HFFc6 (cell line): Measurements from ENCODE around the gene CTDP1. TPM values are rescaled to one million over a fixed set of nuclear protein-coding genes. Genes with fewer than 3 reads are reported as not detected.

Source experiments
- DNase-seq: peaks from one replicate; pipeline ENCODE4 v3.0.0-alpha.2; 2018
- H3K27ac Mint-ChIP-seq: 2 replicates; pipeline ENCODE4 v1.8.0; 2020; ENCODE audit warnings: mild to moderate bottlenecking, mixed read lengths
- H3K27me3 Mint-ChIP-seq: 2 replicates; pipeline ENCODE4 v1.8.0; 2021; ENCODE audit warnings: mild to moderate bottlenecking, moderate library complexity, mixed read lengths; ENCODE audit not compliant: insufficient read depth
- H3K36me3 Mint-ChIP-seq: 2 replicates; pipeline ENCODE4 v1.8.0; 2021; ENCODE audit warnings: low read depth, mixed read lengths
- H3K4me1 Mint-ChIP-seq: 2 replicates; pipeline ENCODE4 v1.8.0; 2020; ENCODE audit warnings: low read depth, mixed read lengths
- H3K4me3 Mint-ChIP-seq: 2 replicates; pipeline ENCODE4 v1.8.0; 2020; ENCODE audit warnings: mild to moderate bottlenecking, moderate library complexity, mixed read lengths
- H3K9me3 Mint-ChIP-seq: 2 replicates; pipeline ENCODE4 v1.8.0; 2020; ENCODE audit warnings: mild to moderate bottlenecking, mixed read lengths
- CTCF ChIP-seq: fragments of 200-600 bp; sonication (generic); IDR thresholded peaks from 2 replicates; pipeline ENCODE4 v1.5.0; 2021; ENCODE audit warnings: antibody characterized with exemption, mild to moderate bottlenecking
- total RNA-seq, 6 experiments: library from RNA; stranded (reverse); fragmentation: NEBNext Ultra II Directional; extraction: Animal tissue kit (Norgen Biotek cat#: 25700); gene quantifications; 2 replicates in 1 of 6; 3 replicates in 5 of 6; pipeline ENCODE4 v1.2.3, GENCODE V29; 2021

Gene CTDP1
- total RNA-seq, 6 experiments from 2014 or later: 15.6 to 18.2 (median 16.6) TPM

DNA sequence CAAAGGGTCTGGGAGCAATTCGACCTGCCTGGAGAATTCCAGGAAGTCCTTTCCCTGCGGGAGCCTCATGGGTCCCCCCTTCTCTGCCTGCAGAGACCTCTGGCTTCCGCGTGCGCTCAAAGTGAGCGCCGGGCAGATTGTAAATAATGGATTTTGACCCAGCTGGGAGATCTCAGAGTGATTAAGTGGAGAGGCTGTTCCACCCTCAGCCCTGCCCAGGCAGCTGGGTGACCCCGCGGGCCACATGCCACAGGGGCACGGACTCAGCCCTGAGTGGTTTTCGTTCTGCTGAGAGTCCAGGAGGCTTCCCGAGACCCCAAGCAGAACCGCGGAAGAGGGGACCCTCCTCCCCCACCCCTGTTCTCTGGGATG is 119.4 kb downstream of the CTDP1 start:
- DNase-seq: no peak
- H3K9me3 Mint-ChIP-seq: peaks cover 5% of the 10 kb centered on the region
- H3K27ac Mint-ChIP-seq: no peak overlapping the region
- TF ChIP-seq CTCF: no peak
- H3K27me3 Mint-ChIP-seq: peaks cover 31% of the 10 kb centered on the region
- H3K4me3 Mint-ChIP-seq: no peak overlapping the region
- peaks cover 6% of the 10 kb centered on the region for H3K36me3 Mint-ChIP-seq
- H3K4me1 Mint-ChIP-seq: peaks cover 6% of the 10 kb centered on the region

- no peak for TF ChIP-seq CTCF
- no peak overlapping the region for H3K27ac Mint-ChIP-seq
- DNase-seq: no peak
- H3K4me3 Mint-ChIP-seq: no peak overlapping the region
- H3K27me3 Mint-ChIP-seq: peaks cover 29% of the 10 kb centered on the region
- peaks cover 5% of the 10 kb centered on the region for H3K9me3 Mint-ChIP-seq
- peaks cover 6% of the 10 kb centered on the region for H3K36me3 Mint-ChIP-seq
- peaks cover 6% of the 10 kb centered on the region for H3K4me1 Mint-ChIP-seq
These were observed 120.2 kb downstream of the CTDP1 start for GRCh38 chr18:79799619-79800370.

- no peak for TF ChIP-seq CTCF
- DNase-seq: no peak
- Mint-ChIP-seq H3K9me3 (peaks cover 5% of the 10 kb centered on the region), H3K4me3 (no peak overlapping the region), H3K4me1 (peaks cover 6% of the 10 kb centered on the region), H3K36me3 (peaks cover 6% of the 10 kb centered on the region), H3K27me3 (peaks cover 34% of the 10 kb centered on the region), H3K27ac (no peak overlapping the region)
These were observed 121.0 kb downstream of the CTDP1 start for GRCh38 chr18:79800371-79801180.

- Mint-ChIP-seq H3K27me3 (peaks cover 36% of the 10 kb centered on the region), H3K4me1 (peaks cover 6% of the 10 kb centered on the region), H3K4me3 (no peak overlapping the region), H3K27ac (no peak overlapping the region), H3K9me3 (peaks cover 5% of the 10 kb centered on the region), H3K36me3 (peaks cover 6% of the 10 kb centered on the region)
- TF ChIP-seq CTCF: no peak
- DNase-seq: no peak
These were observed 121.6 kb downstream of the CTDP1 start for GRCh38 chr18:79801217-79801616.

- Mint-ChIP-seq H3K27me3 (peaks cover 33% of the 10 kb centered on the region), H3K36me3 (peaks cover 6% of the 10 kb centered on the region), H3K4me3 (no peak overlapping the region), H3K27ac (no peak overlapping the region), H3K4me1 (peaks cover 6% of the 10 kb centered on the region), H3K9me3 (peaks cover 6% of the 10 kb centered on the region)
- TF ChIP-seq CTCF: no peak
- DNase-seq: no peak
These were observed 122.0 kb downstream of the CTDP1 start for GRCh38 chr18:79801641-79802040.
